Measurements from ENCODE around the gene EHD3. TPM values are rescaled to one million over a fixed set of nuclear protein-coding genes. Genes with fewer than 3 reads are reported as not detected.

Gene EHD3
- total RNA-seq, 1 donor from 2014 or later, result 13.2 TPM

- no peak for DNase-seq (ENCODE audit: low spot score in 2 of 2, unreplicated experiment in 2 of 2)
- H3K9me3 Mint-ChIP-seq, result no peaks in the 10 kb centered on the region
- H3K4me1 Mint-ChIP-seq, result peaks cover 57% of the 10 kb centered on the region
- H3K36me3 Mint-ChIP-seq, result no peaks in the 10 kb centered on the region
- H3K27me3 Mint-ChIP-seq (ENCODE audit: low read depth), result no peaks in the 10 kb centered on the region
- no peak for TF ChIP-seq CTCF (IDR thresholded peaks at IDR 0.05; ENCODE audit: unreplicated experiment)
- H3K27ac Mint-ChIP-seq, result no peak overlapping the region
- no peak overlapping the region for H3K4me3 Mint-ChIP-seq
Observed at GRCh38 chr2:31231571-31232302, 2.2 kb upstream of the EHD3 start.

- H3K36me3 Mint-ChIP-seq, result no peaks in the 10 kb centered on the region
- no peak overlapping the region for H3K4me3 Mint-ChIP-seq
- DNase-seq (ENCODE audit: low spot score in 2 of 2, unreplicated experiment in 2 of 2), result no peak
- no peaks in the 10 kb centered on the region for H3K27me3 Mint-ChIP-seq (ENCODE audit: low read depth)
- peaks cover 51% of the 10 kb centered on the region for H3K4me1 Mint-ChIP-seq
- no peak for TF ChIP-seq CTCF (IDR thresholded peaks at IDR 0.05; ENCODE audit: unreplicated experiment)
- H3K27ac Mint-ChIP-seq, result no peak overlapping the region
- no peaks in the 10 kb centered on the region for H3K9me3 Mint-ChIP-seq
Observed at GRCh38 chr2:31232586-31232985, 1.4 kb upstream of the EHD3 start.

GRCh38 chr2:31233231-31233630 lies 721 bp upstream of the EHD3 start:
- no peak for DNase-seq (ENCODE audit: low spot score in 2 of 2, unreplicated experiment in 2 of 2)

GRCh38 chr2:31234683-31235503 lies 941 bp downstream of the EHD3 start:
- H3K27ac Mint-ChIP-seq, result no peak overlapping the region
- peaks cover 61% of the 10 kb centered on the region for H3K4me1 Mint-ChIP-seq
- H3K36me3 Mint-ChIP-seq, result no peaks in the 10 kb centered on the region
- no peaks in the 10 kb centered on the region for H3K27me3 Mint-ChIP-seq (ENCODE audit: low read depth)
- H3K9me3 Mint-ChIP-seq, result no peaks in the 10 kb centered on the region
- no peak for TF ChIP-seq CTCF (IDR thresholded peaks at IDR 0.05; ENCODE audit: unreplicated experiment)
- DNase-seq (ENCODE audit: low spot score in 2 of 2, unreplicated experiment in 2 of 2), result no peak
- H3K4me3 Mint-ChIP-seq, result peak overlapping the region; percentile 76

More at GRCh38 chr2:31233231-31233630, 721 bp upstream of the EHD3 start:
- no peak overlapping the region for H3K27ac Mint-ChIP-seq
- H3K27me3 Mint-ChIP-seq (ENCODE audit: low read depth), result no peaks in the 10 kb centered on the region
- H3K9me3 Mint-ChIP-seq, result no peaks in the 10 kb centered on the region
- H3K4me1 Mint-ChIP-seq, result peaks cover 50% of the 10 kb centered on the region
- peak overlapping the region; percentile 76 for H3K4me3 Mint-ChIP-seq
- TF ChIP-seq CTCF (IDR thresholded peaks at IDR 0.05; ENCODE audit: unreplicated experiment), result no peak
- no peaks in the 10 kb centered on the region for H3K36me3 Mint-ChIP-seq

GRCh38 chr2:31235504-31235902 lies 1.6 kb downstream of the EHD3 start:
- H3K4me1 Mint-ChIP-seq, result peaks cover 67% of the 10 kb centered on the region

More at GRCh38 chr2:31235504-31235902, 1.6 kb downstream of the EHD3 start:
- Mint-ChIP-seq H3K4me3 (peak overlapping the region; percentile 76), H3K36me3 (no peaks in the 10 kb centered on the region), H3K9me3 (no peaks in the 10 kb centered on the region), H3K27me3 (ENCODE audit: low read depth) (no peaks in the 10 kb centered on the region), H3K27ac (no peak overlapping the region)
- DNase-seq (ENCODE audit: low spot score in 2 of 2, unreplicated experiment in 2 of 2), result peak in 1 of 2 experiments; percentile 13
- no peak for TF ChIP-seq CTCF (IDR thresholded peaks at IDR 0.05; ENCODE audit: unreplicated experiment)
